22Rv1 (cell line): ENCODE measurements around the gene SOAT2.

ENCODE experiments used
- H3K27ac ChIP-seq: fragments of 450-650 bp; 2 replicates; pipeline ENCODE4 v1.5.1; 2017
- CTCF ChIP-seq: fragments of 450-650 bp; IDR thresholded peaks from 2 replicates; pipeline ENCODE4 v1.5.1; 2017; ENCODE audit warnings: mild to moderate bottlenecking
- ZFX ChIP-seq: fragments of 450-650 bp; IDR thresholded peaks from 2 replicates; pipeline ENCODE4 v1.6.1; 2017; ENCODE audit warnings: antibody characterized with exemption, borderline replicate concordance

The SOAT2 gene

GRCh38 chr12:53058674-53059433, 44.4 kb upstream of the SOAT2 start:
- H3K27ac ChIP-seq = no peak overlapping the region
- TF ChIP-seq CTCF = no peak
- TF ChIP-seq ZFX = no peak

DNA sequence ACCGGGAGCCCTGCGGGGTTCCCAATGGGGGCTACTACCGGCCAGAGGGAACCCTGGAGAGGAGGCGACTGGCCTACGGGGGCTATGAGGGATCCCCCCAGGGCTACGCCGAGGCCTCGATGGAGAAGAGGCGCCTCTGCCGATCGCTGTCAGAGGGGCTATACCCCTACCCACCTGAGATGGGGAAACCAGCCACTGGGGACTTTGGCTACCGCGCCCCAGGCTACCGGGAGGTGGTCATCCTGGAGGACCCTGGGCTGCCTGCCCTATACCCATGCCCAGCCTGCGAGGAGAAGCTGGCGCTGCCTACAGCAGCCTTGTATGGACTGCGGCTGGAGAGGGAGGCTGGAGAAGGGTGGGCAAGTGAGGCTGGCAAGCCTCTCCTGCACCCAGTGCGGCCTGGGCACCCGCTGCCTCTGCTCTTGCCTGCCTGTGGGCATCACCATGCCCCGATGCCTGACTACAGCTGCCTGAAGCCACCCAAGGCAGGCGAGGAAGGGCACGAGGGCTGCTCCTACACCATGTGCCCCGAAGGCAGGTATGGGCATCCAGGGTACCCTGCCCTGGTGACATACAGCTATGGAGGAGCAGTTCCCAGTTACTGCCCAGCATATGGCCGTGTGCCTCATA, 43.7 kb upstream of the SOAT2 start:
- TF ChIP-seq CTCF = no peak
- no peak for TF ChIP-seq ZFX
- no peak overlapping the region for H3K27ac ChIP-seq

- TF ChIP-seq CTCF (no peak), ZFX (no peak)
- no peak overlapping the region for H3K27ac ChIP-seq
Measured at GRCh38 chr12:53060064-53060720, 43.1 kb upstream of the SOAT2 start.

GRCh38 chr12:53060721-53061276, 42.5 kb upstream of the SOAT2 start:
- H3K27ac ChIP-seq = peak overlapping the region; percentile 70
- TF ChIP-seq ZFX = no peak
- TF ChIP-seq CTCF = no peak

DNA sequence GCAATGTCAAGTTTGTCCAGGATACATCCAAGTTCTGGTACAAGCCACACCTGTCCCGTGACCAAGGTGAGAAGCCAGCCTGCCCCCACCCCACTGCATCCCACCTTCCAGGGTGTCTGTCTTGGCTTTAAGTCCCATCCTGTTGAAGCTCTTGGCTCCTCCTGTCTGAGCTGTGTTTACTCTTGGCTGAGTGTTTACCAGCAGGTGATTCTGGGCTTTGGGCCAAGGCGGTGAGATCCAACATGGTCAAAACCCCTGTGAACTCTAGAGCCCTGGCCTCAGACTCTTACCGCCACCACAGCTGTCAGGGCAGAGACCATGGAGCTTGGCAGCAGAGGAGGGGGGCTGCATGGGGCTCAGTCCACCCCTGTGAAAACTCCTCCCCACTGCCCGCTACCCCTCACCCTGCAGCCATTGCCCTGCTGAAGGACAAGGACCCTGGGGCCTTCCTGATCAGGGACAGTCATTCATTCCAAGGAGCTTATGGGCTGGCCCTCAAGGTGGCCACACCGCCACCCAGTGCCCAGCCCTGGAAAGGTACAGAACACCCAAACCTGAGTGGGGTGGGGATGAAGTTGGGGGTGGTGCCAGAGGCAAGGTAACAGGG, 41.8 kb upstream of the SOAT2 start:
- TF ChIP-seq CTCF (peak; percentile 85), ZFX (no peak)
- H3K27ac ChIP-seq = peak overlapping the region; percentile 70

GRCh38 chr12:53062011-53062961, 41.0 kb upstream of the SOAT2 start:
- TF ChIP-seq CTCF (peak; percentile 60), ZFX (no peak)
- peak overlapping the region; percentile 70 for H3K27ac ChIP-seq
